HG03342 (cell line): ENCODE measurements around the gene OR6B2.

Experiments used
- ATAC-seq: cut with Tn5 transposase; IDR thresholded peaks from one replicate; pipeline ENCODE4 v1.9.1; 2021; ENCODE audit warnings: mild to moderate bottlenecking, moderate library complexity; ENCODE audit not compliant: unreplicated experiment

The OR6B2 gene

GRCh38 chr2:240042740-240043139 is 12.5 kb upstream of the OR6B2 start:
- no peak for ATAC-seq

GRCh38 chr2:240041363-240041762 is 11.1 kb upstream of the OR6B2 start:
- no peak for ATAC-seq

- ATAC-seq: no peak
These were observed 7.1 kb upstream of the OR6B2 start for GRCh38 chr2:240037358-240037757.

GRCh38 chr2:240033330-240033678 is 3.1 kb upstream of the OR6B2 start:
- no peak for ATAC-seq

- no peak for ATAC-seq
These were observed 2.4 kb upstream of the OR6B2 start for GRCh38 chr2:240032406-240033329.

- ATAC-seq: no peak
These were observed 5.5 kb downstream of the OR6B2 start for GRCh38 chr2:240024766-240025165.

GRCh38 chr2:240023792-240024191 is 6.4 kb downstream of the OR6B2 start:
- no peak for ATAC-seq

- ATAC-seq: no peak
These were observed 8.6 kb downstream of the OR6B2 start for GRCh38 chr2:240021488-240022104.

GRCh38 chr2:240018071-240018750 is 12.0 kb downstream of the OR6B2 start:
- ATAC-seq: no peak

- no peak for ATAC-seq
These were observed 15.9 kb downstream of the OR6B2 start for GRCh38 chr2:240014327-240014726.

- no peak for ATAC-seq
These were observed 16.9 kb downstream of the OR6B2 start for GRCh38 chr2:240013343-240013742.

GRCh38 chr2:240002983-240003382 is 27.2 kb downstream of the OR6B2 start:
- ATAC-seq: no peak

- no peak for ATAC-seq
These were observed 29.6 kb downstream of the OR6B2 start for GRCh38 chr2:240000671-240001070.

- ATAC-seq: no peak
These were observed 32.4 kb downstream of the OR6B2 start for GRCh38 chr2:239997686-239998409.

GRCh38 chr2:239994086-239994485 is 36.1 kb downstream of the OR6B2 start:
- no peak for ATAC-seq

- no peak for ATAC-seq
These were observed 36.9 kb downstream of the OR6B2 start for GRCh38 chr2:239993291-239993690.

GRCh38 chr2:239991689-239992314 is 38.4 kb downstream of the OR6B2 start:
- no peak for ATAC-seq

- no peak for ATAC-seq
These were observed 39.3 kb downstream of the OR6B2 start for GRCh38 chr2:239990966-239991365.

- ATAC-seq: no peak
These were observed 44.9 kb downstream of the OR6B2 start for GRCh38 chr2:239985356-239985755.

GRCh38 chr2:239984421-239985194 is 45.6 kb downstream of the OR6B2 start:
- no peak for ATAC-seq
